Endothelial cell of umbilical vein (primary cell): ENCODE data around the gene SEZ6L.

ENCODE experiments used
- CTCF ChIP-seq, 2 donors: IDR thresholded peaks; 1 replicate in 1 of 2; 2 replicates in 1 of 2; pipeline ENCODE4 v1.5.1; 2011; ENCODE audit warnings: low read length in 2 of 2, mild to moderate bottlenecking in 2 of 2, moderate library complexity in 2 of 2, control low read depth in 1 of 2, inconsistent platforms in 1 of 2, low read depth in 1 of 2; ENCODE audit not compliant: insufficient read depth in 1 of 2; ENCODE audit errors: extremely low read depth in 1 of 2
- MAX ChIP-seq: IDR thresholded peaks from 2 replicates; pipeline ENCODE4 v1.6.1; 2011; ENCODE audit not compliant: insufficient read depth, insufficient read length
- POLR2A ChIP-seq: IDR thresholded peaks from 2 replicates; pipeline ENCODE4 v1.6.1; 2012; ENCODE audit warnings: low read depth, mild to moderate bottlenecking, control low read depth, low read length
- POLR2AphosphoS5 ChIP-seq: IDR thresholded peaks from 2 replicates; pipeline ENCODE4 v1.6.1; 2012; ENCODE audit warnings: low read depth, mild to moderate bottlenecking, control low read depth, low read length, moderate library complexity; ENCODE audit not compliant: insufficient read depth

GRCh38 chr22:26143806-26144325, 25.4 kb upstream of the SEZ6L start:
- no peak for TF ChIP-seq MAX
- no peak for TF ChIP-seq POLR2A
- no peak for TF ChIP-seq CTCF (IDR thresholded peaks at IDR 0.05; ENCODE audit: extremely low read depth in 1 of 2, insufficient read depth in 1 of 2, low read depth in 1 of 2, low read length in 2 of 2)
- no peak for TF ChIP-seq POLR2AphosphoS5
